ELR (cell line): ENCODE data around the gene MRPS23.
A peak's percentile ranks its signal among the peaks of the same experiment; 100 is the strongest.

Source experiments
- DNase-seq: peaks from one replicate; pipeline ENCODE4 v3.0.0-alpha.2; 2015; ENCODE audit warnings: low read depth

Gene MRPS23

DNA sequence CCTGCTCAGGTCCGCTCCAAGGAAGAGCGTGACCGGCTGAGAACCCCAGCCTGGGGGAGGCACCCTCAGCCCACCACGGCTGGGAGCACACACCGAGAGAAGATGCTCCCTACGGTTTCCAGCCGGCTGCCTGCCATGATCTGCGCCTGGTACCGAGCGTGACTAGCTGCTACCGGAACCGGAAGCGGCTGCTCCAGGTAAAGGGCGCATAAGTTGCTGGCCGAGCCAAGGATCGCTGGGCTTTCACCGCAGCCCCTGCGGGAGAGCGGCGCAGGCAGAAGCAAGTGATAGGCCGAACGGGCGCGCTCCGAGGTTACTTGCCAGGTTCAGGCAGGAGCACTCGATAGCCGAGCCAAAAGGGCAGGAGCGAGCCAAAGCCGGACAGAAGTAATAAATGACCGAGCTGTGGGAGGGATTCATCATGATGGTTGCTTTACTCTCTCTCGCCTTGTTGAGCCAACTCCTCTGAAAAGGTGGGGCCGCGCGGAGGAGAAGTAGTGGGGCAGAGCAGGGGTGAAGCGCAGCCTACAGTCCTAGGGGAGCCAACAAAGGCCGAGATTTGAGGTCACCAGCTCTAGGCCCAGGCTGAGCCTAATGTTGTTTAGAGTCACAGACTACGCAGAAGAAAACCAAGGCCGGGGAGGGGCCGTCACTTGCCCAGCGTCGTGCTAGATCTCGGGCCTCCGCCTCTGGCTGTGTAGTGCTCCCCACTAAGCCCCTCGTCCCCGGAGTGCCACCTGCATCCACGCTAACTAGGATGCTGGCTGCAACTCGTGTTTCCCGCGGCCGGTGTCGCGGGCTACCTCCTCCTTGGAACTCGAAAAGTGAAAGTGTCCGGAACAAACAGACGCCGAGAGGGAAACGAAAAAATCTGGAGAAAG lies at the start of gene MRPS23:
TSS of gene MRPS23 (minus strand) at position 171 of the 881 bp plus-strand sequence. CDS start at position 137, 34 bp downstream.
- peak; percentile 100 for DNase-seq

DNA sequence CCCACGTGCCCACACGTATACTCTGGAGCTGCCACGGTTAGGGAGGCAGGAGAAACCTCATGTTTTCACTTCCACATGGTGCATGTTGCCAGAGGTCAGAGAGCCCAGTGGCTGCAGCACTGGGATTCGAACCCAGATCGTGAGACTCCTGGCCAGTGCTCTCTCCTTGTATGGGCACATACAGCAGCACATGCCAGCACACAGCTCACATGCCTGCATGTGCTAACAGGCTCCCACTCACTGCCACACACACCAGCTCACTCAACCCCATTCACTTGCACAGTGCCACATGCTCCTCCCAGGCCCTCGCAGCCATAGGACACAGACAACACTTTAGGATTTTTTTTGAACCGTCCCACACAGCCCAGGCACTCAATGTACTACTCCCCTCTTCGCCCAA lies 49.5 kb upstream of the MRPS23 start:
- no peak for DNase-seq

DNA sequence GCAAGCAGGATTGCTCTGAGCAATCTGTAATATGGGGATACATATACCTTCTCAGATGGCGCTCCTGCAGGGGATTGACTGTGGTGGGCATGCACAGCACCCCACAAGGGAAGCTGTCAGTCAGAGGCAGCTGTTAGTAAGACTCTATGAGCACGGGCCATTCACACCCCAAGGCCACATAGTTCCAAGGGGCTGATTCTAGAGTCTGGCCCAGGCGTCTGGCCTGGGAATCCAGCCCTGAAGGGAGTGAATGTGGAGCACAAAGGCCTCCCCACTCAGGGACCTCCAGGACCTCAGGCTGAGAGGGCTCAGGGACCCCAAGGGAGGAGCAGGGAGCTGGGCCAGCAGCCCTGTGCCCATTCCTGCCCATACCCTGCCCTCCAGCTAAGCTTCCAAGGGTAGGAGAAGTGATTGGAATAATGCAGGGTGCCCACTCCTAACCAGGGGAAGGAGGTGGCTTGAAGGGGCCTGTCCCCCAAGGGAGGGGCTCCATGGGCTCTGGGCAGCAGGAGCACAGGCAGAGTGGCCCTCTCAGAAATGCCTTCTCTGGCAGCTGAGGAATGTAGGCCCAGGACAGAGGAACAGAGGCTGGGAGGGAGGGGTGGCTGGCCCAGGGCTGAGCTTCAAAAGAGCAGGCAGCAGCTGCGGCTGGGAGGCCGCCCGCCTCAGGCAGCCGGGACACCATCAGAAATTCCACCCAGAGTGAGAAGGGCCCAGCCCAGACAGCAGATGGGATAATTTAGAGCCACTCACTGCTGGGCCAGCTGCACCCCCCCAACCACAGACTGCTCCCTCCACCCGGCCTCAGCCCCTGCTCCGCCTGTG lies 48.9 kb upstream of the MRPS23 start:
- no peak for DNase-seq

DNA sequence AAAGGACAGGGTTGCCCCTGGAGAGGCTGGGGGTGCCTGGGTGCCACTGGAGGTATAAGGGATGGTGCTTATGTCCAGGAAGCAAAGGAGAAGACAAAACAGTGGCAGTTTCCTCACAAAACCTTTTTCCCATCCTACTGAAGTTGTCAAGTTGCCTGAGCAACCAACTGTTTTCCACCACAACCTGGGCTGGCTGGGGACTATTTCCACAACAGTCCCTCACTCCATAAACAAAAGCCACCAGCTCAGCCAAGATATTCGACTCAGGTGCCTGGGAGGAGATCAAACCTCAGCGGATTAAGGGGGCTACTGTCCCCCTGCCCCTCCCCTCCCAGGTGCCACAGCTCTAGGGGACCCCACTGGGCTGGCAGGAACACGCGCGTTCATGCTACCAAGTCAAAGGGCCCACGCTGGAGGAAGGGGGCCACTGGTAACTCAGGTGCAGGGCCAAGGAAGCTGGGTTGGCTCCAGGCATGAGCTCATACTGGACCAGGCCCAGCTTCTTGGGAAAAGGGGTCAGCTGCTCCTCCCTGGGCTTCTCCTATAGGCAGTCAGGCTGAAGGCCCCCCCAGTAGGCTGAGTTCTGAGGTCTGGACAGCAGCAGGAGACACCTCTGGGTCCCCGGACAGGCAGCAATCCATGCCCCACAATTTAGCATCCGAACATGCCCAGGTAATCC lies 45.7 kb upstream of the MRPS23 start:
- DNase-seq: no peak

DNA sequence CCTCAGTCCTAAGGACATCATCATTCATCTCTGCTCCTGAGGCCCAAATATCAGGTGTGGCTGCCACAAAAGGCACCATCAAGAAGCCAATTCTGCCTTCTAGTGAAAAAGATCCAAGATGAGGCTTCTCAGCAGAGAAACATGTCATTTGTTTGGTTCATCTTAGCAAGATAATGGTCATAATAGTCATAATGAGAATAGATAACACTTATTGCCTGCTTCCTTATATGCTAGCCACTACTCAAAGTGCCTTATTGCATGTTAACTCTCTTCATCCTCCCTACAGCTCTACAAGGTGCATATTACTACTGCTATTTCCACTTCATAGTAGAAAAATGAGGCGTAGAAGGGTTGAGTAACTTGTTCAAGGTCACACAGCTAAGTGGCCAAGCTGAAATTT lies 45.0 kb upstream of the MRPS23 start:
- DNase-seq: no peak

DNA sequence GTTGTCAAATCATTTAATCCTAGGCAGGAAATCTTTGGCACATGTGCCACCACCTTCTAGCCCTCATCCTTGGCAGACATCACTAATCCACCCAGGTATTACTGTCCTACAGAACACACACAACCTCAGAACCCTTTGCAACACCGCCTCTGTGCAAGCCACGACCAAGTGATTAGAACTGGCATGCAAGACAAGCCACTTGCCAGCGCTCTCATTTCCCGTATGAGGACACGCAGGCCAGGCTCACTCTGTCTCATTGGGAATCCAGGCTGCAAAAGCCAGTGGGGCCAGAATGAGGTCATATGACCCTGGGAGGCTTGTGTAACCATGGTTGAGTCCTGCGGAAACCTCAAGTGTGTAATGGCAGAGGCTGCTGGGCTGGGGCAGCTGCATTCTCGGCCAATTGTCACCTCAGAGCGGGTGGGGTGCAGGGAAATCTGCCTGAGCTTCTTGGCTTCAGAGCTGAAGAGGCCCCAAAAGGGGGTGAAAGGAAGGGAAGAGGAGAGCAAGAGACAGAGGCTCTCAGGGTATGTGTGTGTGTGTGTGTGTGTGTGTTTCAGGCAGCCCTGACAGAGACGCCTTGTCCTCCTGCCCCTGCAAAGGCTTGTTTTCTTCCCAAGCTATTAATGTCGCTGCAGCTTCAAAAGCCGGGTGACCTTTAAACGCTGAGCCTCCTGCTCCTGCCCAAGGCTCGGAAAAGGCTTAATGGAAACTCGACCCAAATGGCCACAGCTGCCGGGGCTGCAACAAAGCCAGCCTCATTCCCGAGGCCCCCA lies 43.2 kb upstream of the MRPS23 start:
- peak; percentile 99 for DNase-seq

DNA sequence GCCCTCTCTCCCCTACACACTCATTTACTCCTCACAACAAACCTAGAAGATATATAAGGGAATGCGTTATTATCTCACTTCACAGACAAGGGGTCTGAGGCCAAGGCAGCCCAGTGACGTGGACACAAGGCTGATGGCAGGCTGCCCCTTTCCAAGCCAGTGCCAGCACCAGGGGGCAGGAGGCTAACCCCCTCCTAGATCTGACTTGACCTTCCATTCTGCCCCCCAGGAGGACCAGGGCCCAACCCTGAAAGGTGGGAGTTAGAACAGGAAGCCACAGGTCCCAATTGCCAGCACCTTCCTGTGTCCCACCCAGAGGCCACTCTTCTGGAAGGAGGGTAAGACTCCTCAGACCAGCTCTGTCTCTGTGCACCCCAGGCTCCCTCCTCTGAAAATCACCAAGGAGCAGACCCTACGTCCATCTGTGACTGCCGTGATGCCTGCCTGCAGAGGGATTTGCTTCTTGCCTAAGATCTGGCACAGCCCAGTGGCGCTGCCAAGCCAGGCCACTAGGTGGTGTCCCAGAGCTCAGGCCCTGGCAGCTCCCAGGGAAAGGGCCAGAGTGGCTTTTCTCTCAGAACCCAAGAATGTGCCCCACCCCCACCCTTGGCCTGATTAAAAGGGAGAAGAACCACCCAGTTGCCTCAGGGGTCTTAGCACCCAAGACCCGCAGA lies 42.4 kb upstream of the MRPS23 start:
- peak; percentile 90 for DNase-seq

DNA sequence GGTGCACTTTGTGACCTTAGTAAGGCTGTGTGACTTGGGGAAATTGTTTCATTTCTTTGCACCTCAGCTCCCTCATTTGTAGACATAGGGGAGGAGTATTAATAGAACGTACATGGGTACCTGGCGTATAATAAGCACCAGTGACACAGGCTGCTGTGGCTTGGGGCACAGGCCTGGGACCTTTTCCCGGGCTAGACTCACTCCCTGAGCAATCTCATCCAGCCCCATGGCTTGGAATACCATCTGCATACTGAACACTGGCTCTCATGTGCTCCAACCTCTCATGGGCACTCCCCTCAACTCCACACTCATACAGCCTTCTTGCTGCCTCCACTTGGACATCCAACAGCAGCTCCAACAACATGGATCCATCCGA lies 41.0 kb upstream of the MRPS23 start:
- no peak for DNase-seq

DNA sequence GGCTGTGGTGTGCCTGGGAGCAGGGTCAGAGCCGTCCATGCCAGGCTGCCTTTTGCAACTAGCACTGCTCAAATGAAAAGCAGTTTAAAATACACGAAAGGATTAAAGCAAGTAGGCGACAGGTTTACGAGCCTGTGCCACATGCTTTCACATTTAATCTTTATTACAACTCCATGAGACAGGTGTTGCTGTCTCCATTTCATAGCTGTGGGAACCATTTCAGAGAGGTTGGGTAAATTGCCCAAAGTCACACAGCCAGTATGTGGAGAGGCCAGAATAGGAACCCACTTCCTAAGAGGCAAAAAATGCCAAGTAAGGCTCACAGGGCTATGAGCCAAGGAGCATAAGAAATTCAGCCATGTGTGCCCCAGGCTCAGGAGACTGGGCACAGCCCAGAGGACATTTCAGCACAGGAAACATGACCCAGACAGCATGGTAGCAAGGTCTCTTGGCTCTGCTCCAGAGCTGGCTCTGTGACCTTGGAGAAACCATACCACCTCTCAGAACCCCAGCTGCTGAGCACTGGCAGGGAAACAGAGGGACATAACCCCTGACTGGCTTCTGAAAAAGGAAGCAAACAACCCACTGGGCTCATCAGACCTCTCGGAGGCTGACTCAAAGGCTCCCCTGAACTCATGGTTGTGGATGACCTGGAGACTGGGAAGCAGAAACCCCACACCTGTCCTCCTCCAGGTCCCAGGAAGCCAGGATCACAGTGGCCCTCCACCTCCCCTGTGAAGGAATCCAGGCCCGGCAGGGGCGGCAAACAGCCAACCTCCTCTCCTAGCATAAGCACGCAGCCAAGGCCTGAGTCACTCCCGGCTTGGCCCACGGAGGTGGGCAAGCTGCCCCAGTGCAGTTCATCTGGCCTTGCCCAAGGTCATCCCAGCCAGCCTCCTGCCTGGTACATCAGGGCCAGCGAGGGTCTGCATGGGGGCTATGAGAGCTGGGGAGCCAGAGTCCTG lies 40.3 kb upstream of the MRPS23 start:
- peak; percentile 90 for DNase-seq

DNA sequence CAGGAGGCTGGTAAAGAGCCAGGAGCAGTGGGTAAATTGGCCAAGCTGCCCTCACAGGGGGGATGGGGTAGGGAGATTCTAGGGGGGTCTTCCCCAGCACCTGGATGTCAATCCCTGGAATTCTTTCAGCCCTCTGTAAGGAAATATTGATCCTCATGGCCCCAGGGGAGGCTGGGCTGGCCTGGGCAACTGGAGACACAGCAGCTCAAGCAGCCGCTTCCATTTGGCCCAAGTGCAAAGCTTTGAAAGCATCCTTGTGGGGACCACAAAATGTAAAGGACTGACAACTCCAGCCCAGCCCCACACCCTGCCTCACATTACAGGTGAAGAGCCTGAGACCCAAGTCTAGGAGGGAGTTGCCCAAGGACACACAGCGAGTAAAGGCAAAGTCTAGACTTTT lies 39.4 kb upstream of the MRPS23 start:
- no peak for DNase-seq

DNA sequence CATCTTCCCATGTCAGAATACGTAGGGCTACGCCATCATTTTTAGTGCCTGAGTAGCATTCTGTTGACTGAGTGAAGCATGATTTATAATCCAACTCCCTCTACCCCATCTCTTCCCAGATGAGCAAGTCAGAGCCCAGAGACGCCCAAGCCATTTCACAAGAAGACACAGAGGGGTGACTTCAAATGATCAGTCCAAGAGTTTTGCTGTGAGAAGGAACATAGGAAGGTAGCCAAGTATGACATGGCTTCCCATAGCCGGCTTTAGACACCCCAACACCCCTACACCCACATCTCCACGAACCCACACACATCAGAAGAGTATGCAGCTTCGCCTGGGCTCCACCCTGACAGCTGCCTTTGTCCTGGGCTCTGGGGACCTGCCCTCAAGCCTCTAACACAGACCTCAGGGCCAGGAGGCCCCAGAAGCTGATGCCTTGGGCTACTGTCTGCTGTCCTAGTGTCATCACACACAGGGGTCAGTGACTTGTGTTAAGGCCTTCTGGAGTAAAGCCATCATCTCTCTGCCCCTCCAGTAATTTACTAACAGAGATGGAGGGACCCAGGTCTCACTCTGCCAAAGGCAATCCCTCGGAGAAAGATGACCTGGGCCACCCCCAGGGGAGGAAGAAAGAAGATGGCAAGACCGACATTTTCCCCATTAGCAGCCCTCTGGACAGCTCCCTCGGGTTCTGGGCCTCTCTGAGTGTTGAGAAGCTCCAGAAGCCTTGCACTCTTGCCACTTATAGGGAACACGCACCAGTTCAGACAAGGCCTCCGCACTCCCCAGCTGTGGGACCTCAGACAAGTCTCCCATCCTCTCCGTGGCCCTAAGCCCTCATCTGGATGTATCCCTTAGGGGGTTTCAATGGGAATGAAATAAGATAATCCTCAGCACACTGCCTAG lies 38.7 kb upstream of the MRPS23 start:
- no peak for DNase-seq

DNA sequence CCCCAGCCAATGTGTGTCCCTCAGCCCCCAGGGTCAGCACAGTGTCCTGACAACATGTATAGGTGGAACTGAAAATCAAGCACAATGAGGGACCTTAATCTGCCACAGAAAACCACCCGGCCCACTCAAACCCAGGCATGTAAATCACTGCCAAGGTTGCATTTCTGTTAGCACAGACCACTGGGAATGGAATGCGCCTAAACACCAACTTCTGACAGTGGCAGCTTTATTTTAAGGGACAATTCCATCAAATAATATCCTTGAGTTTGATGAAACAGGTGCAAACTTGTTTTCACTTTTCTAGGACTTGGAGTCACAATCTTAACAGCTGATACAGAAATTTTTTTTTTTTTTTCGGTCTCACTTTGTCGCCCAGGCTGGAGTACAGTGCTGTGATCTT lies 37.3 kb upstream of the MRPS23 start:
- no peak for DNase-seq

DNA sequence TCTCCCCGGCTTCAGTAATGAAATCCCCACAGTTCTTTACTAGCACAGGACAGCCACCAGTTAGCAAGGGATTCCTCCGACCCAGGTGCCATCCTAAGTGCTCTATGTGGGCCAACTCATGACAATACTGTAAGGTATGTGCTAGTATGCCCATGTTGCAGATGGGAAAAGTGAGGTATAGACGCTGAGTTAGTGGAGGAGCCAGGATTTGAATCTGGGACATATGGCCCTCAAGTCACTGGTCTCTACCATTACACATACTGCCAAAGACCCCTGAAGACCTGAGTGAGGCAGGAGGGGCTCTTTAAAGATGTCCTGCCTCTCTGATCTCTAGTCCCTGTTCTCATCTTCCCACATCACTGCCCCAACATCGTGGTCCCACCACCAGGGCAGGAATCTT lies 36.2 kb upstream of the MRPS23 start:
- no peak for DNase-seq

DNA sequence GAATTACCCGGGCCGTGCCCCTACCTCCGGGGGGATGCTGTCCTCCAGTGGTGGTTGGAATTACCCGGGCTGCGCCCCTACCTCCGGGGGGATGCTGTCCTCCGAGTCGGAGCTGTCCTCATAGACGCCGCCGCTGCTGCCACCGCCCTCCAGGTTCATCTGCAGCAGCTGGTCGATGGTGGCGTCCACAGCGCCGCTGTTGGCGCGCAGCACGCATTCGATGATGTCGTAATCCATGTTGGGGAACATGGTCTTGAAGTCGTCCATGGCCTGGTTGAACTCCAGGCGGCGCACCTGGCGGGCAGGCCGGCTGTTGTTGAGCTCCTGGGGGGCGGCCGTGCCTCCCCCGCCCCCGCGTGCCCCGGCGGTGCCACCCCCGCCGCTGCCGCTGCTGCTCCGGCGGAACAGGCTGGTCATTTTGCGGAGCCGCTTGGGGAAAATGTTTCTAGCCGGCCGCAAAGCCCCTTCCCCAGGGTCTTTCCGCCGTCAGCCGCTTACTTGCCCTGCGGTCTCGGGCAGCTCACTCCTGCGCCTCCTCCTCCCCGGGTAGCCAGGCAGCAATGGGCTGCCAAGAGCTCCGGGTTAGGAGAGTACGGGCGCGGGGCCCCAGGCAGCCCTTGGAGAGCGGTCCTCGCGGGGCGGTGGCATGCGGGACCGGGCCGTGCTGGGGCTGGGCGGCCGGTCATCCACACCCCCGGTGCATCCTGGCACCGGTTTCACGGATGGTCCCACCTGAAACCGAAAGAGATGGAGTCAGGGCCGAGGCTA lies 35.5 kb upstream of the MRPS23 start:
- DNase-seq: no peak

DNA sequence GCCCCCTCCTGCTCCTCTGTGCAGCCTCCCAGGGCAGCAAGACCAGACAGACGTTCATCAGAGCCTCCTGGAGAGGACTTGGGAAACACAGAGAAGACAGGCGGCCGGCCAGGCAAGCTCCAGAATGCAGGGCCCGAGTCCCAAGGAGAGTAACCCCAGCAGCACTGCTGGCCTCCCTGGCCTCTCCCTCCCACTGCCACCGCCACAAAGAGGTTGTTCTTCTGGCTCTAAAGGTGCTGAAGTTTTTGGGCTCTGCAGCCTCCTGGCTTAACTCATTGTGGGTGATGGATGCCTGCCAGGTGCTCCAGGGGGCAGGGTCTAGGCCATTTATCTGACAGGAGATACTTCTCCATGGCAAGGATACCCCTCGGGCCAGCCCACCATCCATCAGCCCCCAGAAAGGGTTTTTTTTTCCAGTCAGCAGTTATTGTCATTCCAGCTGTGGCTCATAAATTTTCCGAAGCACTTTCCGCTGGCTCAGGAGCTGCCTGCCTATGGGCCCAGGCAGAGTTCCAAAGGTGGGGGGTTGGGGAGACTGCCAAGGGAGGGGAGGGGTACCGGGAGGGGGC lies 32.0 kb upstream of the MRPS23 start:
- no peak for DNase-seq

DNA sequence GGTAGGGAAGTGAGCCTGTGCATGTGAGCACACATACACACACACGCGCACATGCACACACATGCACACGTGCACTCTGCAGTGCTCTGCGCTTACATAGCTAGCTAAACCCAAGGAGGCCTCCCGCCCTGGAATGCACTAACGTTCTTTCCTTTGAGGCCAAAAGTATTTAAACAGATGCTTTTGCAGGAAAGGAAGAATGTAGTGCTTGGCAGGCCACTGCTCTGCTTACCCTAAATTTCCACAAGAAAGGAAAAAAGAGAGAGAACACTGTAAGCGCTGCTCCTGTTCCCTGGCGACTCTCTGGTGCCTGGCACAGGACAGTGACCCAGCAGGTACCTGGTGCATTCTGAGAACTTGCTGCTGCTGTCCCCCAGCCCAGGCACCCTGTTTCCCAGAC lies 31.3 kb upstream of the MRPS23 start:
- DNase-seq: no peak

DNA sequence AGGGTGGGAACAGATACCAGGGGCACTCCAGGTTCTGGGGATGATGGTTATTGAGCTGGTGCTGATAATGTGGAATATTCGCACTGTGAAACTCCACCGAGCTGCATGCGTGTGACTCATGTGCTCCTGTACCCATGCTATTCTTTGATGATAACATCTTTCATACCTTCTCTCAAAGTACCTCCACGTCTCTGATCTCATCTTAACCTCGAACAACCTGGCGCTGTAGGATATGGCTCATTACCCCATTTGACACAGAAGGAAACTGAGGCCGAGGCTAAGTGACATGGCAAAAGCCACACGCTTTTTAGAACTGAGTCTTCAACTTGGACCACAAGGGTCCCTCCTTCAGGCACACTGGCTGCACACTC lies 30.2 kb upstream of the MRPS23 start:
- DNase-seq: peak; percentile 51
